Caco-2 (cell line): ENCODE data around the gene TSBP1. TPM values are rescaled to one million over a fixed set of nuclear protein-coding genes. Genes with fewer than 3 reads are reported as not detected.

ENCODE experiments used
- Bru-seq: library from RNA; stranded (reverse); fragments of 400-500 nt; gene quantifications from one replicate; lab custom pipeline; 2021; lab: Mats Ljungman, UMichigan
- BruChase-seq, 2 experiments: library from RNA; stranded (reverse); fragments of 400-500 nt; gene quantifications; one replicate each; lab custom pipeline; 2021; lab: Mats Ljungman, UMichigan
- BruUV-seq: library from RNA; stranded (reverse); fragments of 400-500 nt; replicated peaks from 2 replicates; lab custom pipeline; 2021; lab: Mats Ljungman, UMichigan
- CTCF ChIA-PET: fragments of 300-600 bp; sonication (Branson Sonifier 250); formaldehyde crosslinking; loops from one replicate; lab custom pipeline; 2022; ENCODE audit warnings: antibody characterized with exemption; lab: Charles Lee
- POLR2A ChIA-PET: fragments of 300-600 bp; sonication (Branson Sonifier 250); formaldehyde crosslinking; loops from one replicate; lab custom pipeline; 2022; ENCODE audit warnings: antibody characterized with exemption; lab: Charles Lee
- DNase-seq, 2 experiments: peaks; one replicate each; pipeline versions ENCODE4 v3.0.0 to v3.0.0-alpha.2; 2020 to 2022
- H3K27me3 ChIP-seq: replicated peaks from 2 replicates; pipeline ENCODE4 v1.6.0; 2011; ENCODE audit warnings: low read length; ENCODE audit not compliant: control insufficient read depth, insufficient read depth
- H3K36me3 ChIP-seq: 2 replicates; pipeline ENCODE4 v1.5.1; 2011; ENCODE audit warnings: low read length; ENCODE audit not compliant: control insufficient read depth, insufficient read depth
- H3K4me1 ChIP-seq: fragments of 250-450 bp; sonication (Bioruptor Pico); 2 replicates; pipeline ENCODE4 v1.5.1; 2020; ENCODE audit warnings: mild to moderate bottlenecking
- H3K4me3 ChIP-seq: 2 replicates; pipeline ENCODE4 v1.5.1; 2011; ENCODE audit warnings: low read depth, mild to moderate bottlenecking, control low read depth, low read length
- H3K9me3 ChIP-seq: fragments of 250-450 bp; sonication (Bioruptor Pico); 2 replicates; pipeline ENCODE4 v1.5.1; 2020; ENCODE audit warnings: mild to moderate bottlenecking, moderate library complexity
- H3K27ac Mint-ChIP-seq: one replicate; pipeline ENCODE4 v1.8.0; 2022; ENCODE audit warnings: mixed read lengths; ENCODE audit not compliant: unreplicated experiment
- H3K27me3 Mint-ChIP-seq: one replicate; pipeline ENCODE4 v1.8.0; 2022; ENCODE audit warnings: mixed read lengths; ENCODE audit not compliant: insufficient read depth, unreplicated experiment
- H3K36me3 Mint-ChIP-seq: one replicate; pipeline ENCODE4 v1.8.0; 2022; ENCODE audit warnings: mild to moderate bottlenecking, mixed read lengths; ENCODE audit not compliant: insufficient read depth, unreplicated experiment
- H3K4me1 Mint-ChIP-seq: one replicate; pipeline ENCODE4 v1.8.0; 2022; ENCODE audit warnings: low read depth, mixed read lengths; ENCODE audit not compliant: unreplicated experiment
- H3K4me3 Mint-ChIP-seq: one replicate; pipeline ENCODE4 v1.8.0; 2022; ENCODE audit warnings: mild to moderate bottlenecking, moderate library complexity, mixed read lengths; ENCODE audit not compliant: unreplicated experiment
- H3K9me3 Mint-ChIP-seq: one replicate; pipeline ENCODE4 v1.8.0; 2022; ENCODE audit warnings: mixed read lengths; ENCODE audit not compliant: unreplicated experiment
- CTCF ChIP-seq, 2 experiments: fragments of 200-600 bp in 1 of 2; IDR thresholded peaks; 1 replicate in 1 of 2; 2 replicates in 1 of 2; pipeline versions ENCODE4 v1.5.1 to v1.8.0; 2011 to 2022; ENCODE audit warnings: antibody characterized with exemption in 1 of 2, control low read depth in 1 of 2, inconsistent platforms in 1 of 2, low read depth in 1 of 2, low read length in 1 of 2, mild to moderate bottlenecking in 1 of 2, moderate library complexity in 1 of 2; ENCODE audit not compliant: insufficient read depth in 1 of 2, severe bottlenecking in 1 of 2, unreplicated experiment in 1 of 2
- intact Hi-C: fragments of 100-400 bp; cut with micrococcal nuclease; formaldehyde crosslinking; loops from one replicate; pipeline ENCODE4 v1.10.0; 2022; ENCODE audit not compliant: unreplicated experiment
- long read RNA-seq: library from polyadenylated mRNA; stranded (forward); transcript quantifications from one replicate; pipeline ENCODE4 v2.0.0, GENCODE V29; 2022
- total RNA-seq: library from RNA; stranded (reverse); gene quantifications from 2 replicates; pipeline ENCODE4 v1.2.3, GENCODE V29; 2022

TSBP1 gene
- total RNA-seq (not detected in 2 replicates), Bru-seq, nascent RNA (percentile 7 among the genes with signal in this experiment), BruChase-seq, experiment 1, labeled RNA remaining after a 2-hour chase (percentile 4 among the genes with signal in this experiment), BruChase-seq, experiment 2, labeled RNA remaining after a 6-hour chase (percentile 6 among the genes with signal in this experiment)
- long read RNA-seq: 0 reads

- Mint-ChIP-seq H3K36me3 (no peaks in the 10 kb centered on the region), H3K27me3 (no peaks in the 10 kb centered on the region), H3K4me3 (no peak within 1 kb of the TSS), H3K27ac (no peak within 1 kb of the TSS), H3K4me1 (peaks cover 14% of the 10 kb centered on the region), H3K9me3 (no peaks in the 10 kb centered on the region)
- ChIA-PET POLR2A (no interaction called here), CTCF (no interaction called here)
- no peak for DNase-seq
- Histone ChIP-seq H3K9me3 (no peaks in the 10 kb centered on the region), H3K4me1 (0 out of 2 replicates have a peak, but pooled peaks cover 8% of the 10 kb centered on the region), H3K4me3 (no peak within 1 kb of the TSS), H3K27me3 (no peaks in the 10 kb centered on the region), H3K36me3 (no peaks in the 10 kb centered on the region)
- BruUV-seq: no TSS peak
- intact Hi-C loops: no loop called here
- no peak for TF ChIP-seq CTCF (IDR thresholded peaks at IDR 0.05; ENCODE audit: insufficient read depth in 1 of 2, low read depth in 1 of 2, low read length in 1 of 2, severe bottlenecking in 1 of 2, unreplicated experiment in 1 of 2)
These were observed at the start of gene TSBP1 for GRCh38 chr6:32371803-32372202. TSS of gene TSBP1 (minus strand) at chr6:32371903. CDS start at chr6:32371706, 197 bp downstream.

- no peak for DNase-seq
- Mint-ChIP-seq H3K4me3 (no peak overlapping the region), H3K36me3 (no peaks in the 10 kb centered on the region), H3K9me3 (no peaks in the 10 kb centered on the region), H3K27ac (no peak overlapping the region), H3K4me1 (peaks cover 16% of the 10 kb centered on the region), H3K27me3 (peaks cover 21% of the 10 kb centered on the region)
- Histone ChIP-seq H3K4me1 (no peaks in the 10 kb centered on the region), H3K9me3 (no peaks in the 10 kb centered on the region), H3K27me3 (no peaks in the 10 kb centered on the region), H3K4me3 (no peak overlapping the region), H3K36me3 (no peaks in the 10 kb centered on the region)
- intact Hi-C loops: no loop called here
- POLR2A ChIA-PET: no interaction called here
- TF ChIP-seq CTCF (IDR thresholded peaks at IDR 0.05; ENCODE audit: insufficient read depth in 1 of 2, low read depth in 1 of 2, low read length in 1 of 2, severe bottlenecking in 1 of 2, unreplicated experiment in 1 of 2): no peak
- CTCF ChIA-PET: no interaction called here
- no TSS peak for BruUV-seq
These were observed 44.3 kb upstream of the TSBP1 start for GRCh38 chr6:32416036-32416435.

GRCh38 chr6:32415521-32416019, 43.9 kb upstream of the TSBP1 start:
- DNase-seq: peak; percentile 69 to 78
- Histone ChIP-seq H3K27me3 (no peaks in the 10 kb centered on the region), H3K36me3 (no peaks in the 10 kb centered on the region), H3K4me3 (no peak overlapping the region), H3K4me1 (no peaks in the 10 kb centered on the region), H3K9me3 (no peaks in the 10 kb centered on the region)
- intact Hi-C loops: loop anchor here (1.0 kb wide), 1 partner anchor 371 kb away; no protein-coding TSS in a partner anchor
- CTCF ChIA-PET: no interaction called here
- Mint-ChIP-seq H3K27me3 (peaks cover 21% of the 10 kb centered on the region), H3K9me3 (no peaks in the 10 kb centered on the region), H3K4me3 (no peak overlapping the region), H3K4me1 (peaks cover 16% of the 10 kb centered on the region), H3K36me3 (no peaks in the 10 kb centered on the region), H3K27ac (no peak overlapping the region)
- BruUV-seq: no TSS peak
- POLR2A ChIA-PET: no interaction called here
- TF ChIP-seq CTCF (IDR thresholded peaks at IDR 0.05; ENCODE audit: insufficient read depth in 1 of 2, low read depth in 1 of 2, low read length in 1 of 2, severe bottlenecking in 1 of 2, unreplicated experiment in 1 of 2): peak; percentile 93 to 96
